NCI-H146 treated with DMSO at 0.1 percent for 48 hours (cell line): ENCODE results near the gene CLTRN.

Experiments
- DNase-seq: peaks from one replicate; lab custom pipeline; 2025; ENCODE audit not compliant: unreplicated experiment; lab: John Stamatoyannopoulos, UW

Gene CLTRN

DNA sequence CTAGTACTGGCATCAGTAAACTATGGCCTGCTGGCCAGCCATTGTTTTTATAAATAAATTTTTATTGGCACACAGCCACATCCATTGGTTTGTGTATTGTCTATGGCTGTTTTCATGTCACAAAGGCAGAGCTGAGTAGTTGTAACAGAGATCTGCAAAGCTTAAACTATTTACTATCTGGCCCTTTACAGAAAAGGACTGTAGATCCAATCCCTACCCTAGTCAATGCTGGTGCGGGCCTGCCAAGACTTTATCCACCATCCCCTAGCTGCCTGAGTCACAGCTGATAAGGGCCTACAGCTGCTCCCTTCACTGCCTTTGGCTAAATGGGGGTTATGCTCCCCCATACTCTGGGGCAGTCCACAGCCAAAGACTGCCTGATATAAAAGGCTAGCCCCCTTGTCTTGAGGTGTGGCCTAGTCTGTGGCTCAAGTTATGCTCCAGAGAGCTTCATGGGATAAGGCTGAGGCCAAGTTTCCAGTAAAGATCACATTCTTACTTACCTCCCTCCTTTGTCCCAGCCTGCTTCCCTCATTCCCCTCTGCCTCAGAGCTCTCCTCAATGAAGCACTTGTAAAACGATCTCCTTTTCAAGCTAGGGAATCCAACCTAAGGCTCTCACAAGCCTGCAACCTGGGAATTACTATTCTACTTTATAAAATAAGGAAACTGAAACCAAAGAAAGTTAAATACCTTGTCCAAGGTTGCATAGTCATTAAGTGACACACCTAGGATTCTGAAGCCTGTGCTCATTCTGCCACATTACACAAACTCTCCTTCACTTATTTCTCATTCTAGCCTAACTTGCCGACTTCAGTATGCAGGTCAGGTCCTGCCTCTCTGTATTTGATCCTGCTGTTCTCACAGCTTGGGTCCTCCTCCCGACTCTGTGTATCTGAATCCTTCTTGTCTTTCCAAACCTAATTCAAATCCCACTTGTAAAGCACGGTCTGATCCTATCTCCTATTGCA is 84.5 kb downstream of the CLTRN start:
- DNase-seq: no peak
